K562 (cell line): ENCODE data around the gene ZNF488. TPM values are rescaled to one million over a fixed set of nuclear protein-coding genes. Genes with fewer than 3 reads are reported as not detected.

Experiments
- CEBPZ ChIP-seq: fragments of 150-350 bp; IDR thresholded peaks from 2 replicates; pipeline ENCODE4 v1.6.1; 2014; ENCODE audit warnings: low read depth, mild to moderate bottlenecking, low read length, borderline replicate concordance
- CXXC5 ChIP-seq: fragments of 250-450 bp; sonication (Bioruptor Pico); IDR thresholded peaks from 2 replicates; pipeline ENCODE4 v1.8.0; 2022; ENCODE audit warnings: inconsistent platforms, mild to moderate bottlenecking, moderate library complexity
- HLTF ChIP-seq: fragments of 450-650 bp; IDR thresholded peaks from 2 replicates; pipeline ENCODE4 v1.6.1; 2016
- PHF20 ChIP-seq: fragments of 450-650 bp; IDR thresholded peaks from 2 replicates; pipeline ENCODE4 v1.6.1; 2018; ENCODE audit not compliant: partially characterized antibody
- SMARCA4 ChIP-seq: fragments of 450-650 bp; IDR thresholded peaks from 2 replicates; pipeline ENCODE4 v1.6.1; 2016
- THRA ChIP-seq: fragments of 450-650 bp; IDR thresholded peaks from 2 replicates; pipeline ENCODE4 v1.6.1; 2017; ENCODE audit warnings: mild to moderate bottlenecking, moderate library complexity
- XRCC3 ChIP-seq: fragments of 450-650 bp; IDR thresholded peaks from 2 replicates; pipeline ENCODE4 v1.6.1; 2017; ENCODE audit warnings: mild to moderate bottlenecking, moderate library complexity
- ZNF445 ChIP-seq: fragments of 250-450 bp; sonication (Bioruptor Pico); IDR thresholded peaks from 2 replicates; pipeline ENCODE4 v1.4.0; 2020; ENCODE audit warnings: low read depth, mild to moderate bottlenecking, moderate library complexity
- polyA plus RNA-seq, 8 experiments: library from polyadenylated mRNA; depleted of rRNA in 4 of 8; stranded (reverse) in 5 of 8; unstranded in 3 of 8; fragments of >200 nt; fragmentation: Nextera tagmentation in 2 of 8; fragmentation: Illumina TruSeq in 1 of 8; extraction: Ambion mirVana in 2 of 8; extraction: Trizol in 1 of 8; gene quantifications; 2 replicates each; pipeline versions ENCODE4 v1.2.1 to v1.2.3, GENCODE V29; 2011 to 2014; ENCODE audit warnings: inconsistent platforms in 1 of 8, missing spikeins in 1 of 8
- total RNA-seq, 7 experiments: library from RNA; depleted of rRNA in 6 of 7; stranded (reverse); fragments of >200 nt in 6 of 7; fragmentation: Illumina TruSeq in 2 of 7; extraction: Trizol in 2 of 7; gene quantifications; 2 replicates each; pipeline versions ENCODE4 v1.2.1 to v1.2.3, GENCODE V29; 2011 to 2021; ENCODE audit warnings: low replicate concordance in 1 of 7

Gene ZNF488
- total and polyA plus RNA-seq, 9 of the 15 experiments (the other 6 are each of a cell fraction or from before 2014, with no cell fraction given): 0.03 to 0.09 (median 0.05) TPM; not detected in 3

GRCh38 chr10:47406870-47407691 is 23.0 kb upstream of the ZNF488 start (continued):
- TF ChIP-seq CXXC5 (CRISPR knock-in tag): 0 out of 2 replicates have a peak, but pooled peaks have one; percentile 13
- no peak for TF ChIP-seq CEBPZ
- TF ChIP-seq HLTF: no peak
- no peak for TF ChIP-seq PHF20
- TF ChIP-seq SMARCA4: peak; percentile 87
- no peak for TF ChIP-seq THRA
- TF ChIP-seq XRCC3: no peak
- TF ChIP-seq ZNF445: no peak
